ENCODE data around the gene GOLGA6B. TPM values are rescaled to one million over a fixed set of nuclear protein-coding genes. Genes with fewer than 3 reads are reported as not detected.
"Not testable (repeated sequence)": the region's sequence is repeated elsewhere in the genome, so short reads cannot be mapped to it uniquely, and the experiment has no call there.

The GOLGA6B gene, protein sequence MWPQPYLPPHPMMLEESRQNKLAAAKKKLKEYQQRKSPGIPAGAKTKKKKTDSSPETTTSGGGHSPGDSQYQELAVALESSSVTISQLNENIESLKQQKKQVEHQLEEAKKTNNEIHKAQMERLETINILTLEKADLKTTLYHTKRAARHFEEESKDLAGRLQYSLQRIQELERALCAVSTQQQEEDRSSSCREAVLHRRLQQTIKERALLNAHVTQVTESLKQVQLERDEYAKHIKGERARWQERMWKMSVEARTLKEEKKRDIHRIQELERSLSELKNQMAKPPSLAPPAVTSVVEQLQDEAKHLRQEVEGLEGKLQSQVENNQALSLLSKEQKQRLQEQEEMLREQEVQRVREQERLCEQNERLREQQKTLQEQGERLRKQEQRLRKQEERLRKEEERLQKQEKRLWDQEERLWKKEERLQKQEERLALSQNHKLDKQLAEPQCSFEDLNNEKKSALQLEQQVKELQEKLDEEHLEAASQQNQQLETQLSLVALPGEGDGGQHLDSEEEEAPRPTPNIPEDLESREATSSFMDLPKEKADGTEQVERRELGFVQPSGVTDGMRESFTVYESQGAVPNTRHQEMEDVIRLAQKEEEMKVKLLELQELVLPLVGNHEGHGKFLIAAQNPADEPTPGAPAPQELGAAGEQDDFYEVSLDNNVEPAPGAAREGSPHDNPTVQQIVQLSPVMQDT
- 0.06 TPM for polyA plus RNA-seq (2013, experiment 1 of 2)
- 0.07 TPM for polyA plus RNA-seq (2013, experiment 2 of 2)

DNA sequence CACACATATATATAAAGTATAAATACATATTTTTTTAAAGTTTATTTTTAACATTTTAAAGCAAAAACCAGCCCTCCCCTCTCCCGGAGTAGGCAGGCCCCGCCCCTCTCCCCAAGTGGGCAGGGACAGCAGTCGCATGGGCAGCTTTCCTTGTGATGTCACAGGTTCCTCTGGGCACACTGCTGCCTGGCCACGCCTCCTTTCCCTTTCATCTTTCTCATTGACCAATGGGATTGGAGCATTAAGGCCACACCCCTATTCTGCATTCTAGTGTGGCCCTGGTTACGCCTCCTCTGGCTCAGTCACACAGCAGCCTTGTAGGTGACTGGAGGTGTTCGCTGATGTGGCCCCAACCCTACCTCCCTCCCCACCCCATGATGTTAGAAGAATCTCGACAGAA is at the start of gene GOLGA6B:
TSS of gene GOLGA6B (plus strand) at position 301 of the 400 bp plus-strand sequence. CDS start at position 342, 41 bp downstream.
- H3K79me2 ChIP-seq (ENCODE audit: control insufficient read depth, insufficient read depth, low read length); H3K9ac ChIP-seq (ENCODE audit: low read length); H2BK15ac ChIP-seq (replicated peaks; ENCODE audit: low read depth); H3K18ac ChIP-seq (ENCODE audit: low read length); H3K27me3 ChIP-seq (ENCODE audit: insufficient read depth, low read length, poor library complexity); H2BK120ac ChIP-seq (ENCODE audit: low read depth, low read length); H3K27ac ChIP-seq (ENCODE audit: low read depth, low read length); H3K4me1 ChIP-seq (ENCODE audit: control insufficient read depth, low read depth, low read length); H3K4me2 ChIP-seq (ENCODE audit: low read length); H4K5ac ChIP-seq (ENCODE audit: low read length); H3K4me3 ChIP-seq (ENCODE audit: low read length); H2AK5ac ChIP-seq (ENCODE audit: low read length); H3K56ac ChIP-seq (ENCODE audit: low read length); H2BK5ac ChIP-seq (ENCODE audit: low read length); H3K4ac ChIP-seq (ENCODE audit: low read depth, low read length); H3K23ac ChIP-seq (ENCODE audit: low read length); H3K79me1 ChIP-seq (ENCODE audit: low read length); H4K8ac ChIP-seq (ENCODE audit: low read depth, low read length); H3K36me3 ChIP-seq (ENCODE audit: control insufficient read depth, insufficient read depth, low read length); DNase-seq: not testable (repeated sequence)
- no CpG with 5 or more reads among the region's 7 CpGs for WGBS (ENCODE audit: extremely low coverage, insufficient coverage, low lambda C conversion rate)

DNA sequence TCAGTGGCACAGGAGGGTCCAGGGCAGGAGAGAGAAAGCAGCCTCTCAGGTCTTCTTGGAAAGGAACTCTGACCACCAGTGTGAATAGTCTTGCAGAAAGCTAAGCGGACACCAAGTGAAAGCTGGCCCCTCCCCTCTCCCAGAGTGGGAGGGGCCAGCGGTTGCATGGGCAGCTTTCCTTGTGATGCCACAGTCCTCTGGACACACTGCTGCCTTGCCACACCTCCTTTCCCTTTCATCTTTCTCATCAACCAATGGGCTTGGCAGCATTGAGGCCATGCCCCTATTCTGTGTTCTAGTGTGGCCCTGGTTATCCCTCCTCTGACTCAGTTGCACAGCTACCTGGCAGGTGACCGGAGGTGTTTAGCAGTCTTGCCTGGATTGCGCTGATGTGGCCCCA is 49.7 kb upstream of the GOLGA6B start:
- Histone ChIP-seq H3K27me3 (ENCODE audit: insufficient read depth, low read length, poor library complexity) (no peaks in the 10 kb centered on the region), H3K18ac (ENCODE audit: low read length) (no peak overlapping the region), H4K5ac (ENCODE audit: low read length) (no peak overlapping the region), H3K79me2 (ENCODE audit: control insufficient read depth, insufficient read depth, low read length) (no peaks in the 10 kb centered on the region), H2BK120ac (ENCODE audit: low read depth, low read length) (no peak overlapping the region), H2BK15ac (replicated peaks; ENCODE audit: low read depth) (no peak overlapping the region), H3K79me1 (ENCODE audit: low read length) (no peaks in the 10 kb centered on the region), H3K9ac (ENCODE audit: low read length) (no peak overlapping the region), H3K4me2 (ENCODE audit: low read length) (no peak overlapping the region), H2BK5ac (ENCODE audit: low read length) (no peak overlapping the region), H3K4me1 (ENCODE audit: control insufficient read depth, low read depth, low read length) (no peaks in the 10 kb centered on the region), H3K56ac (ENCODE audit: low read length) (no peak overlapping the region), H4K8ac (ENCODE audit: low read depth, low read length) (no peak overlapping the region), H2AK5ac (ENCODE audit: low read length) (no peak overlapping the region), H3K27ac (ENCODE audit: low read depth, low read length) (no peak overlapping the region), H3K4ac (ENCODE audit: low read depth, low read length) (no peak overlapping the region), H3K23ac (ENCODE audit: low read length) (no peak overlapping the region), H3K4me3 (ENCODE audit: low read length) (no peak overlapping the region), H3K36me3 (ENCODE audit: control insufficient read depth, insufficient read depth, low read length) (no peaks in the 10 kb centered on the region)
- no CpG with 5 or more reads among the region's 4 CpGs for WGBS (ENCODE audit: extremely low coverage, insufficient coverage, low lambda C conversion rate)
- DNase-seq = peak; percentile 73

DNA sequence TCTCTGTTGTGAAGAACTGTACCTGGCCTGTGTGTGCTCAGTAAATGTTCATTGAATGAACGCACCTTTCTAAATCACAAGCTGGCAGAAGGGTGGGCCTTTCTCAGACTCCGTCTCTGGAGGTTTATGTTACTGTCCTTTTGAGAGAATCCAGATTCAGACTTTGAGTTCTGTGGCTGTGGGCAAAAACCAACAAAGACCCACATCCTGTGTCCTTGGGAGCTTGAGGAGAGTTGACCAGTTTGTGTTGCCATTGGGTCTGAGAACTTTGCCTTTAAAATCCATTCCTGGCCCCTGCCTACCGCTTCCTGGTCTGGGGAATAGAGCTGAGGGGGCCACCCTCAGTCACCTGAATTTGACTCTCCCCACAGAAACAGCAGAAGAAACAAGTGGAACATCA is 46.4 kb upstream of the GOLGA6B start:
- not testable (repeated sequence) for H3K27me3 ChIP-seq (ENCODE audit: insufficient read depth, low read length, poor library complexity); H2BK15ac ChIP-seq (replicated peaks; ENCODE audit: low read depth); H3K9ac ChIP-seq (ENCODE audit: low read length)

DNA sequence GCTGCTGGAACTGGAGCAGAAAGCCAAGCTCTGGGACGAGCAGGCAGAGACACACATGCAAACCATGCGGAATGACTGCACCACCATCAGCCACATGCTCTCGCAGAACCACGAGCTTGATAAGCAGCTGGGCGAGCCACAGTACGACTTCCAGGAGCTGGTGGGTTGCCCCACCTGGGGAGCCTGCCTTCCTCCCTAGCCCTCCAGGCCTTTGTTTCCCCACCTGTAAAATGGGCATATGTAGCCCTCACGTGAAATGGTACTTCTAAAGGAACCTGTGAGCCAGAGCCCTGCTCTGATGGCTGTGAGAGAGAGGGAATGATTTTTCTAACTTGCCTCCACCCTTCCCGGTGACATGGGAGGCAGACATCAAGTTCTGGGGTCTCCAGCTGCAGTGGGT is 44.6 kb upstream of the GOLGA6B start:
- Histone ChIP-seq H2BK5ac (ENCODE audit: low read length) (no peak overlapping the region), H2BK120ac (ENCODE audit: low read depth, low read length) (no peak overlapping the region), H3K27me3 (ENCODE audit: insufficient read depth, low read length, poor library complexity) (no peaks in the 10 kb centered on the region), H3K56ac (ENCODE audit: low read length) (no peak overlapping the region), H3K4ac (ENCODE audit: low read depth, low read length) (no peak overlapping the region), H4K5ac (ENCODE audit: low read length) (no peak overlapping the region), H3K18ac (ENCODE audit: low read length) (no peak overlapping the region), H3K4me3 (ENCODE audit: low read length) (no peak overlapping the region), H3K23ac (ENCODE audit: low read length) (no peak overlapping the region), H2AK5ac (ENCODE audit: low read length) (no peak overlapping the region), H3K79me1 (ENCODE audit: low read length) (no peaks in the 10 kb centered on the region), H2BK15ac (replicated peaks; ENCODE audit: low read depth) (no peak overlapping the region), H3K36me3 (ENCODE audit: control insufficient read depth, insufficient read depth, low read length) (no peaks in the 10 kb centered on the region), H3K4me2 (ENCODE audit: low read length) (no peak overlapping the region), H3K9ac (ENCODE audit: low read length) (no peak overlapping the region), H3K27ac (ENCODE audit: low read depth, low read length) (no peak overlapping the region), H3K79me2 (ENCODE audit: control insufficient read depth, insufficient read depth, low read length) (no peaks in the 10 kb centered on the region), H3K4me1 (ENCODE audit: control insufficient read depth, low read depth, low read length) (no peaks in the 10 kb centered on the region), H4K8ac (ENCODE audit: low read depth, low read length) (no peak overlapping the region)
- no CpG with 5 or more reads among the region's 8 CpGs for WGBS (ENCODE audit: extremely low coverage, insufficient coverage, low lambda C conversion rate)
- DNase-seq = no peak

More for the DNA sequence above, 46.4 kb upstream of the GOLGA6B start:
- WGBS (ENCODE audit: extremely low coverage, insufficient coverage, low lambda C conversion rate) = no CpG with 5 or more reads among the region's 3 CpGs
- not testable (repeated sequence) for H3K27ac ChIP-seq (ENCODE audit: low read depth, low read length); H3K36me3 ChIP-seq (ENCODE audit: control insufficient read depth, insufficient read depth, low read length); H3K4me3 ChIP-seq (ENCODE audit: low read length); H3K4me2 ChIP-seq (ENCODE audit: low read length); H3K79me2 ChIP-seq (ENCODE audit: control insufficient read depth, insufficient read depth, low read length); H3K4me1 ChIP-seq (ENCODE audit: control insufficient read depth, low read depth, low read length); H3K23ac ChIP-seq (ENCODE audit: low read length); H3K79me1 ChIP-seq (ENCODE audit: low read length); H3K18ac ChIP-seq (ENCODE audit: low read length); H2BK5ac ChIP-seq (ENCODE audit: low read length); H2BK120ac ChIP-seq (ENCODE audit: low read depth, low read length); H3K56ac ChIP-seq (ENCODE audit: low read length); H3K4ac ChIP-seq (ENCODE audit: low read depth, low read length); H2AK5ac ChIP-seq (ENCODE audit: low read length); H4K8ac ChIP-seq (ENCODE audit: low read depth, low read length); H4K5ac ChIP-seq (ENCODE audit: low read length); DNase-seq

DNA sequence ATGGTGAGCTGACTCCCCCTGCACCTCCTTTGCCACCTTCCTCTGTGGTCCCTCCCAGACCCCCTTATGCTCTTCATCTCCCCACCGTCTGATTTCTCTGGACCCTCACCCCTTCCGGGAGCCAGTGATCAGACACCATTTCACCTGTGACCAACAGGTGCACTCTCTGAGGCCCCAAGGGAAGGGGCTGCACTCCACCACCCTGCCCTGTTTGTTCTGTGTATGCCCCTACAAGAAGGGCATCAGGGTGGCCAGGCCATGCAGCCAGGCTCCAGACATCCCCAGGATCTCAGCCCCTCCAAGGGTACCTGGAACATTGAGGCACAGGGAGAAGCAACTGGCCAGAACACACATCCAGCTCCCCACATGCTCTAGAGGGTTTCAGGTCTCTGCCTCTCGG is 42.2 kb upstream of the GOLGA6B start:
- not testable (repeated sequence) for H3K9ac ChIP-seq (ENCODE audit: low read length); H3K4ac ChIP-seq (ENCODE audit: low read depth, low read length); H4K8ac ChIP-seq (ENCODE audit: low read depth, low read length); DNase-seq; H3K27me3 ChIP-seq (ENCODE audit: insufficient read depth, low read length, poor library complexity); H3K27ac ChIP-seq (ENCODE audit: low read depth, low read length); H3K4me1 ChIP-seq (ENCODE audit: control insufficient read depth, low read depth, low read length); H3K79me1 ChIP-seq (ENCODE audit: low read length); H2BK5ac ChIP-seq (ENCODE audit: low read length); H4K5ac ChIP-seq (ENCODE audit: low read length); H3K4me2 ChIP-seq (ENCODE audit: low read length); H3K36me3 ChIP-seq (ENCODE audit: control insufficient read depth, insufficient read depth, low read length); H3K4me3 ChIP-seq (ENCODE audit: low read length); H2BK120ac ChIP-seq (ENCODE audit: low read depth, low read length); H3K79me2 ChIP-seq (ENCODE audit: control insufficient read depth, insufficient read depth, low read length); H3K23ac ChIP-seq (ENCODE audit: low read length); H2AK5ac ChIP-seq (ENCODE audit: low read length); H3K56ac ChIP-seq (ENCODE audit: low read length); H3K18ac ChIP-seq (ENCODE audit: low read length); H2BK15ac ChIP-seq (replicated peaks; ENCODE audit: low read depth)
- no CpG with 5 or more reads among the region's 3 CpGs for WGBS (ENCODE audit: extremely low coverage, insufficient coverage, low lambda C conversion rate)
